IMR-90 (cell line): Measurements from ENCODE around the gene CRACR2B. TPM values are rescaled to one million over a fixed set of nuclear protein-coding genes. Genes with fewer than 3 reads are reported as not detected.

Experiments
- ATAC-seq: fragments of 200-7000 bp; cut with Tn5 transposase; 2 replicates; pipeline ENCODE4 v1.9.1; 2020; ENCODE audit warnings: low read depth, mild to moderate bottlenecking, moderate library complexity
- BruUV-seq: library from RNA; stranded (reverse); fragments of 400-500 nt; replicated peaks from 2 replicates; lab custom pipeline; 2021; lab: Mats Ljungman, UMichigan
- CTCF ChIA-PET: fragments of 300-600 bp; formaldehyde crosslinking; extraction: SDS; loops from one replicate; lab custom pipeline; 2021; ENCODE audit warnings: antibody characterized with exemption; lab: Yijun Ruan, JAX
- POLR2A ChIA-PET: fragments of 300-600 bp; sonication (Branson Sonifier 250); formaldehyde crosslinking; loops from one replicate; lab custom pipeline; 2022; ENCODE audit warnings: antibody characterized with exemption; ENCODE audit not compliant: unreplicated experiment; lab: Charles Lee
- DNase-seq: peaks from one replicate; pipeline ENCODE4 v3.0.0; 2013
- H2AFZ ChIP-seq: replicated peaks from 2 replicates; pipeline ENCODE3; 2013; ENCODE audit warnings: low read length, mild to moderate bottlenecking; ENCODE audit not compliant: poor library complexity
- H2AK5ac ChIP-seq: 2 replicates; pipeline ENCODE4 v1.6.1; 2013; ENCODE audit warnings: low read depth, low read length, inconsistent platforms
- H2AK9ac ChIP-seq: replicated peaks from 2 replicates; pipeline ENCODE3; 2013; ENCODE audit warnings: mild to moderate bottlenecking, low read depth, low read length, moderate library complexity; ENCODE audit not compliant: poor library complexity
- H2BK120ac ChIP-seq: 2 replicates; pipeline ENCODE4 v1.6.1; 2013; ENCODE audit warnings: low read depth, low read length, inconsistent platforms
- H2BK15ac ChIP-seq: 3 replicates; pipeline ENCODE4 v1.6.1; 2013; ENCODE audit warnings: low read depth, low read length, inconsistent platforms
- H2BK20ac ChIP-seq: 2 replicates; pipeline ENCODE4 v1.6.1; 2013; ENCODE audit warnings: low read depth, mild to moderate bottlenecking, inconsistent platforms, low read length, moderate library complexity
- H2BK5ac ChIP-seq: 2 replicates; pipeline ENCODE4 v1.6.1; 2013; ENCODE audit warnings: mild to moderate bottlenecking, low read depth, low read length, inconsistent platforms; ENCODE audit not compliant: poor library complexity, severe bottlenecking
- H3K14ac ChIP-seq: replicated peaks from 2 replicates; pipeline ENCODE4 v1.6.1; 2013; ENCODE audit warnings: low read depth, low read length, inconsistent platforms
- H3K18ac ChIP-seq: 2 replicates; pipeline ENCODE4 v1.6.1; 2013; ENCODE audit warnings: low read depth, low read length, control low read depth
- H3K23ac ChIP-seq: 2 replicates; pipeline ENCODE4 v1.6.1; 2013; ENCODE audit warnings: low read depth, low read length, inconsistent platforms
- H3K27ac ChIP-seq: 2 replicates; pipeline ENCODE4 v1.5.1; 2013; ENCODE audit warnings: mild to moderate bottlenecking, control low read depth, low read length; ENCODE audit not compliant: insufficient read depth
- H3K27me3 ChIP-seq: 2 replicates; pipeline ENCODE4 v1.6.1; 2013; ENCODE audit warnings: low read length; ENCODE audit not compliant: control insufficient read depth, insufficient read depth
- H3K36me3 ChIP-seq: 2 replicates; pipeline ENCODE4 v1.6.1; 2013; ENCODE audit warnings: low read length, mixed read lengths; ENCODE audit not compliant: control insufficient read depth, insufficient read depth
- H3K4ac ChIP-seq: 2 replicates; pipeline ENCODE4 v1.6.1; 2013; ENCODE audit warnings: low read depth, low read length, inconsistent platforms
- H3K4me1 ChIP-seq: 2 replicates; pipeline ENCODE4 v1.6.1; 2013; ENCODE audit warnings: low read length, mixed read lengths; ENCODE audit not compliant: control insufficient read depth, insufficient read depth
- H3K4me2 ChIP-seq: 2 replicates; pipeline ENCODE4 v1.6.1; 2013; ENCODE audit warnings: low read depth, mild to moderate bottlenecking, control low read depth, low read length, moderate library complexity
- H3K4me3 ChIP-seq: 2 replicates; pipeline ENCODE4 v1.5.1; 2013; ENCODE audit warnings: low read depth, mild to moderate bottlenecking, control low read depth, low read length, moderate library complexity; ENCODE audit not compliant: insufficient read depth
- H3K56ac ChIP-seq: 2 replicates; pipeline ENCODE4 v1.6.1; 2013; ENCODE audit warnings: low read length, inconsistent platforms; ENCODE audit not compliant: insufficient read depth; ENCODE audit errors: extremely low read depth
- H3K79me1 ChIP-seq, 2 experiments: 2 replicates each; pipeline ENCODE4 v1.6.1; 2013; ENCODE audit warnings: low read length in 2 of 2, inconsistent platforms in 1 of 2, low read depth in 1 of 2
- H3K9ac ChIP-seq: 2 replicates; pipeline ENCODE4 v1.6.1; 2013; ENCODE audit warnings: low read depth, low read length, control low read depth
- H3K9me1 ChIP-seq: 2 replicates; pipeline ENCODE4 v1.6.1; 2013; ENCODE audit warnings: low read length, inconsistent platforms; ENCODE audit not compliant: insufficient read depth
- H3K9me3 ChIP-seq: 2 replicates; pipeline ENCODE4 v1.6.1; 2013; ENCODE audit warnings: low read length; ENCODE audit not compliant: control insufficient read depth, insufficient read depth
- H4K20me1 ChIP-seq: 2 replicates; pipeline ENCODE4 v1.6.1; 2013; ENCODE audit warnings: low read length, inconsistent platforms; ENCODE audit not compliant: insufficient read depth
- H4K5ac ChIP-seq: 2 replicates; pipeline ENCODE4 v1.6.1; 2013; ENCODE audit warnings: mild to moderate bottlenecking, low read depth, low read length, control low read depth
- H4K8ac ChIP-seq, 2 experiments: 2 replicates each; pipeline ENCODE4 v1.6.1; 2013; ENCODE audit warnings: low read depth in 2 of 2, low read length in 2 of 2, control low read depth in 1 of 2, inconsistent platforms in 1 of 2
- H4K91ac ChIP-seq: 2 replicates; pipeline ENCODE4 v1.6.1; 2013; ENCODE audit warnings: low read depth, low read length, inconsistent platforms; ENCODE audit not compliant: insufficient read depth
- BHLHE40 ChIP-seq: fragments of 150-350 bp; IDR thresholded peaks from 2 replicates; pipeline ENCODE4 v1.6.1; 2016; ENCODE audit warnings: mild to moderate bottlenecking, low read depth, low read length
- CEBPB ChIP-seq: IDR thresholded peaks from 2 replicates; pipeline ENCODE4 v1.6.1; 2012; ENCODE audit warnings: low read depth, low read length, improper control_type of control experiment
- CHD1 ChIP-seq: IDR thresholded peaks from 2 replicates; pipeline ENCODE4 v1.6.1; 2012; ENCODE audit warnings: low read depth, low read length, improper control_type of control experiment
- ELK1 ChIP-seq: fragments of 150-350 bp; IDR thresholded peaks from 2 replicates; pipeline ENCODE4 v1.6.1; 2016; ENCODE audit warnings: low read depth, mild to moderate bottlenecking, low read length, moderate library complexity, borderline replicate concordance
- FOS ChIP-seq: fragments of 150-350 bp; IDR thresholded peaks from 2 replicates; pipeline ENCODE4 v1.6.1; 2016; ENCODE audit warnings: low read depth, low read length
- MAZ ChIP-seq: IDR thresholded peaks from 2 replicates; pipeline ENCODE4 v1.6.1; 2012; ENCODE audit warnings: low read depth, mild to moderate bottlenecking, low read length, improper control_type of control experiment, moderate library complexity, borderline replicate concordance
- MXI1 ChIP-seq: IDR thresholded peaks from 2 replicates; pipeline ENCODE4 v1.6.1; 2012; ENCODE audit warnings: low read depth, mild to moderate bottlenecking, low read length, moderate library complexity, borderline replicate concordance
- NFE2L2 ChIP-seq: fragments of 150-350 bp; IDR thresholded peaks from 2 replicates; pipeline ENCODE4 v1.6.1; 2016; ENCODE audit warnings: low read depth, mild to moderate bottlenecking, low read length
- POLR2A ChIP-seq: IDR thresholded peaks from 2 replicates; pipeline ENCODE4 v1.6.1; 2012; ENCODE audit warnings: mild to moderate bottlenecking, low read depth, low read length
- RAD21 ChIP-seq: IDR thresholded peaks from 2 replicates; pipeline ENCODE4 v1.6.1; 2012; ENCODE audit warnings: low read length, improper control_type of control experiment
- RCOR1 ChIP-seq: IDR thresholded peaks from 2 replicates; pipeline ENCODE4 v1.6.1; 2012; ENCODE audit warnings: mild to moderate bottlenecking, low read length, improper control_type of control experiment; ENCODE audit not compliant: insufficient replicate concordance
- RFX5 ChIP-seq: IDR thresholded peaks from 2 replicates; pipeline ENCODE4 v1.8.0; 2012; ENCODE audit warnings: low read depth, mild to moderate bottlenecking, low read length, moderate library complexity
- SMC3 ChIP-seq: fragments of 150-350 bp; IDR thresholded peaks from 2 replicates; pipeline ENCODE4 v1.6.1; 2016; ENCODE audit warnings: low read depth, mild to moderate bottlenecking, antibody characterized with exemption, low read length, moderate library complexity
- USF2 ChIP-seq: fragments of 150-350 bp; IDR thresholded peaks from 2 replicates; pipeline ENCODE4 v1.6.1; 2017; ENCODE audit warnings: mild to moderate bottlenecking, antibody characterized with exemption, low read length, low read depth
- WGBS, 2 experiments: methylation state at CpG; one replicate each; pipeline versions ENCODE4 v1.1.5 to v1.1.7; 2013; ENCODE audit warnings: missing lambda C conversion rate in 2 of 2; ENCODE audit not compliant: insufficient read length in 1 of 2; ENCODE audit errors: extremely low coverage in 2 of 2; 5-methylcytosine and 5-hydroxymethylcytosine counted together
- dilution Hi-C: fragments of 300-500 bp; cut with HindIII; formaldehyde crosslinking; loops from one replicate; pipeline ENCODE4 v1.14.3; 2018; ENCODE audit warnings: low sequenced_read_pairs; ENCODE audit not compliant: unreplicated experiment
- in situ Hi-C: fragments of 300-500 bp; cut with MboI; formaldehyde crosslinking; loops from 3 replicates; pipeline ENCODE4 v1.14.3; 2019; ENCODE audit warnings: low sequenced_read_pairs, inconsistent platforms, mixed read lengths
- intact Hi-C: fragments of 100-400 bp; cut with micrococcal nuclease; formaldehyde crosslinking; loops from 2 replicates; pipeline ENCODE4 v1.10.0; 2022
- polyA plus RNA-seq, 3 experiments: library from polyadenylated mRNA; depleted of rRNA; stranded (reverse); fragments of >200 nt; gene quantifications; 2 replicates each; pipeline ENCODE4 v1.2.3, GENCODE V29; 2012; ENCODE audit warnings: low replicate concordance in 1 of 3
- total RNA-seq: library from RNA; depleted of rRNA; stranded (reverse); fragments of >200 nt; gene quantifications from 2 replicates; pipeline ENCODE4 v1.2.3, GENCODE V29; 2012

CRACR2B gene
- total and polyA plus RNA-seq, 2 of the 4 experiments (the other 2 are of a cell fraction), result 0.54 to 2.5 TPM

GRCh38 chr11:819943-820649 lies 7.6 kb upstream of the CRACR2B start:
- Histone ChIP-seq H3K23ac (0 out of 2 replicates have a peak overlapping the region, but pooled peaks have one; percentile 48), H3K9me1 (peaks cover 13% of the 10 kb centered on the region), H3K36me3 (peaks cover 24% of the 10 kb centered on the region), H3K18ac (no peak overlapping the region), H2AK5ac (peak overlapping the region; percentile 70; the same call in 1 of the 2 replicates), H3K9me3 (no peaks in the 10 kb centered on the region), H2BK5ac (peak overlapping the region; percentile 73), H2AK9ac (peak overlapping the region; percentile 94), H3K4me3 (peak overlapping the region; percentile 87), H3K4me2 (peak overlapping the region; percentile 99), H2BK20ac (no peak overlapping the region), H3K56ac (no peak overlapping the region), H3K4ac (no peak overlapping the region), H3K4me1 (peaks cover 21% of the 10 kb centered on the region), H4K5ac (no peak overlapping the region), H4K8ac (no peak overlapping the region), H2BK15ac (no peak overlapping the region), H4K20me1 (peaks cover 29% of the 10 kb centered on the region), H3K27ac (peak overlapping the region; percentile 67; the same call in 1 of the 2 replicates), H3K9ac (peak overlapping the region; percentile 66), H2AFZ (peak overlapping the region; percentile 89), H4K91ac (no peak overlapping the region), H3K79me1 (peaks cover 19 to 29% of the 10 kb centered on the region in 2 experiments), H3K14ac (peak overlapping the region; percentile 29; the same call in 1 of the 2 replicates), H3K27me3 (no peaks in the 10 kb centered on the region), H2BK120ac (no peak overlapping the region)
- WGBS, 2 experiments, result 3% methylated on average over 37 of the region's 47 CpGs; no CpG with 5 or more reads in 1 of the 2 experiments
- BruUV-seq, result no TSS peak
- DNase-seq, result peak; percentile 59
- ChIA-PET POLR2A (interaction anchor here (1.2 to 1.8 kb wide), 4 partner anchors 11 to 16 kb away, joined by 4 to 8 read pairs (median 4); partner anchors contain the start of genes PIDD1 and RPLP2), CTCF (no interaction called here)
- in situ Hi-C loops (no loop called here), dilution Hi-C loops (no loop called here), intact Hi-C loops (no loop called here)
- peak; percentile 53 for ATAC-seq
- TF ChIP-seq ELK1 (no peak), CEBPB (no peak), POLR2A (no peak), NFE2L2 (no peak), RAD21 (no peak), MAZ (no peak), CHD1 (no peak), MXI1 (no peak; the same call in 1 of the 2 replicates), FOS (no peak), USF2 (no peak), BHLHE40 (no peak), RCOR1 (no peak), RFX5 (no peak), SMC3 (no peak)
